SK-MEL-5 (cell line): ENCODE data around the gene STX16. TPM values are rescaled to one million over a fixed set of nuclear protein-coding genes. Genes with fewer than 3 reads are reported as not detected.
A peak's percentile ranks its signal among the peaks of the same experiment; 100 is the strongest.
"Not testable (repeated sequence)": the region's sequence is repeated elsewhere in the genome, so short reads cannot be mapped to it uniquely, and the experiment has no call there.

Source experiments
- DNase-seq: peaks from one replicate; pipeline ENCODE4 v3.0.0-alpha.2; 2016; ENCODE audit warnings: low read depth, low spot score
- in situ Hi-C: cut with HindIII; loops from 2 replicates; pipeline ENCODE4 v1.10.0; 2016; ENCODE audit warnings: low sequenced_read_pairs, high pct_unique_total_duplicates, low pct_unique_long_range_greater_than_20kb
- total RNA-seq: library from RNA; depleted of rRNA; stranded (reverse); fragments of >200 nt; shearing (Covaris generic); gene quantifications from 2 replicates; pipeline ENCODE4 v1.2.3, GENCODE V29; 2014

Gene STX16
- total RNA-seq, 1 experiment from 2014 or later: 16.9 TPM

- no peak for DNase-seq
- in situ Hi-C loops: loop anchor here (25.0 kb wide), 1 partner anchor 409 kb away; the partner anchor contains the start of gene ANKRD60
These were observed 4.8 kb upstream of the STX16 start for GRCh38 chr20:58646257-58646656.

DNA sequence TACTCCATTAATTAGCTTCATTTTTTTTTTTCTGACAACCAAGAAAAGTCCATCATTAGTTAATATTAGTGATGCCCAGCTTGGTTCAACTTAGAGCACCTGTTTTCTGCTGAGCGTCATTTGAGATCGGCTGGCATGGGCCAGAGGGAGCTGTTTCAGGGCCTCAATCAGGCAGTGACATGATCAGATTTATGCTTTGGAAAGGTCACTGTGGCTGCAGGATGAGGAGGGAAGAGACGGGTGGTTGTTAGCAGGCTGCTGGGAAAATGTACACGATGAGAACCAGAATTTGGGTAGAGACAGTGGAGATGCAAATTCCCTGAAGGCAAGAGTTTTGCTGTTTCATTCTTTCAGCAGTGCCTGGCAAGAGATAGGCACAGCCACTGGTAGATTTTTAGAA is 4.4 kb upstream of the STX16 start:
- in situ Hi-C loops: loop anchor here (25.0 kb wide), 1 partner anchor 409 kb away; the partner anchor contains the start of gene ANKRD60
- DNase-seq: no peak

DNA sequence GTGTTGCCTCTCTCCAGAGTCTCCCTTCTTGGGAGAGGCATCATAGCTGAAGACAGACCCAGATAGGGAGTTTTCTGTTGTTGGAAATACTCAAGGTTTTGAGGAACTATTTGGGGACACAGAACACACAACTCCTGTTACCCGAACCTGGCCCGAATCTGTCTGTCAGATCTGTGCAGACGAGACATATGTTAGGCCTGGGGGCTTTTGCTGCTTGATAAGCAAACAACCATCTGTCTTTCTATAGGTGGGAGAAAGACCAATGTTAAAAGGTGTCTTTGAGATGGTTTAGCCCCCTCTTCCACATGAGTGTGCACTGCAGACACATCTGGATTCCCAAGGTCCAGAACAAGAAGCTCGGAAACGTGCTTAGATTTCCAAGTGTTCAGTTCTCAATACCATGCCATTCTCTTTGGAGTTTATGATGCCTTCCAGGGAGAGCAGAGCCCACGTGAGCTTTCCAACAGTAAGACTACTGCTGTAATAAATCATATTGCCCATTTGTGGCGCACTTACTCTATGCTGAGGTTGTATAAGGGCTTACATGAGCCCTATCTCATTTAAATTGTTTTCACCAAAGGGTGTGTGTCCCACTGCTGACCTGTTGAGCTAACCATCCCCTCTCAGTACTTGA is 3.8 kb upstream of the STX16 start:
- in situ Hi-C loops: loop anchor here (25.0 kb wide), 1 partner anchor 410 kb away; the partner anchor contains the start of gene ANKRD60

GRCh38 chr20:58647796-58648501 is 3.1 kb upstream of the STX16 start:
- in situ Hi-C loops: loop anchor here (25.0 kb wide), 1 partner anchor 411 kb away; the partner anchor contains the start of gene ANKRD60
- no peak for DNase-seq

More for the DNA sequence above, 3.8 kb upstream of the STX16 start:
- DNase-seq: peak; percentile 65

GRCh38 chr20:58648502-58648825 is 2.6 kb upstream of the STX16 start:
- in situ Hi-C loops: loop anchor here (25.0 kb wide), 1 partner anchor 411 kb away; the partner anchor contains the start of gene ANKRD60
- not testable (repeated sequence) for DNase-seq

- in situ Hi-C loops: loop anchor here (25.0 kb wide), 2 partner anchors 188 to 412 kb away; partner anchors contain the start of gene ANKRD60
- DNase-seq: no peak
These were observed 1.5 kb upstream of the STX16 start for GRCh38 chr20:58649288-58650180.

DNA sequence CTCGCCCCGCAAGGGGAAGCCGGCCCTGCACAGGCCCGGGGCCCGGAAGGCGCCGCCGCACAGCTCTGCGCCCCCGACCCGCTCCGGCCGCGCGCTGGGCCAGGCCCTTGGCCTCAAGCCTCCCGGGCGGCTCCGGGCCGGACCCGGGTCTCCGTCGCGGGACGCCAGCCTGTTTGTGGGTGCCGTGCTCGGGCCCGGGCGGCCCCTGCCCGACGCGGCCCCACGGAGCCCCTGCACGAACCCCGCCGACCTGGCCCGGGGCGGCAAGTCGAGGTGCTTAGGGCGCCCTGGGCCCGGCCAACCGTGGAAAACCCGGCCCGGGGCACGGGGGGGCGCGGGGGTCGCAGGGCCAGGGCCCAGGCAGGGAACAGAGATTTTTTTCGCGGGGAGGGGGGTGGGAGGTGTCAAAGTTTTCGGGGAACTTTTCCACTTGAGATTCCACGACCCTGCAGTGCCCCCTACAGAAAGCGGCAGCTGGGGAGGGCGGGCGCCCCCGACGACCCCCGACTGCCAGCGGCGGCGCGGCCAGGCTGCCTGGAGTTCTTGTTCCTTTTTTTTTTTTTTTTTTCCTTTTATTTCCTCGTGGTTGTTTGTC is 805 bp upstream of the STX16 start:
- in situ Hi-C loops: loop anchor here (25.0 kb wide), 1 partner anchor 187 kb away; no protein-coding TSS in a partner anchor
- DNase-seq: no peak

DNA sequence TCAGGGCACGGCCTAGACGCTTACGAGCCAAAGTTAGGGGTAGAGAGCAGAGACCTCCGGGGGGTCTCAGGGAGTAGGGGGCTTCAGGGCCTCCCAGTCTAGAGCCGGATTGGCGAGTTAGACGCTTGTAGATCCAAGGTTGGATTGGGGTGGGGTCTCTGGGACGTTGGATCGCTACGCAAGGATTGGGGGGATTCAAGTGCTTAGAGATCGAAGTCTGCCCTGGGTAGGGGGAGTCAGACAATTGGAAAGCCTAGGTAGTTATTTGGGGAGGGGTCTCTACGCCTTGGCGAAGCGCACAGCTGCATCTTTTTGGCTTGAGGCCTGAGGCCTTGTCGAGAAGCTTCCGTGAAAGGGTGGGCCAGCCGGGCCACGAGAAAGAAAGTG is 469 bp downstream of the STX16 start:
- DNase-seq: no peak
- in situ Hi-C loops: loop anchor here (25.0 kb wide), 1 partner anchor 186 kb away; no protein-coding TSS in a partner anchor

DNA sequence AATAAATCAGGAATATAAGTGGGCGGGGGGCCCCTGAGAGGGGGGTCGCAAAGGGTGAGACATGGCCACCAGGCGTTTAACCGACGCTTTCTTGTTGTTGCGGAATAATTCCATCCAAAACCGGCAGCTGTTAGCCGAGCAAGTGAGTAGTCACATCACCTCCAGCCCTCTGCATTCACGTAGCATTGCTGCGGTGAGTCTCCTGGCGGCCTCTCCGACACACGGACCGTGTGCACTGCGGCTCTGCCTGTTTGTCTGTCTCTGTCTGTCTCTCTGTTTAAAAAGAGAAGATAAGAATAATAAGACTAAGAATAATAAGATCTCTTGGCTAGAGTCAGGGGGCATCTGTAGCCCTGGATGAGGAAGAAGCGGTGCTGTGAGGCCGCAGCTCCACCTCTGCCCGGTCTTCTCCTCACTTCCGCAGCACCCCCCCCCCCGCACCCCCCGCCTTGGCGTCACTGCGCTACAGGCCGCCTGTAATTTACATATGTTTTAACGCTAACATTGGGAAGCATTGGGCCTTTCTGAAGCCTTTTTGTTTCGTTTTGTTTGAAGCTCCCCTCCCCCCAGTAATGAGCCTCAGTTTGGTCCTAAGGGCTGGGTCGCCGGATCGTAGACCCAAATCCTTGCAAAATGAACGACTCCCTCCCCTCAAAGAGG is 993 bp downstream of the STX16 start:
- in situ Hi-C loops: loop anchor here (25.0 kb wide), 1 partner anchor 185 kb away; no protein-coding TSS in a partner anchor
- DNase-seq: peak; percentile 79

GRCh38 chr20:58652606-58653294 is 1.7 kb downstream of the STX16 start:
- no peak for DNase-seq
- in situ Hi-C loops: loop anchor here (25.0 kb wide), 1 partner anchor 185 kb away; no protein-coding TSS in a partner anchor

DNA sequence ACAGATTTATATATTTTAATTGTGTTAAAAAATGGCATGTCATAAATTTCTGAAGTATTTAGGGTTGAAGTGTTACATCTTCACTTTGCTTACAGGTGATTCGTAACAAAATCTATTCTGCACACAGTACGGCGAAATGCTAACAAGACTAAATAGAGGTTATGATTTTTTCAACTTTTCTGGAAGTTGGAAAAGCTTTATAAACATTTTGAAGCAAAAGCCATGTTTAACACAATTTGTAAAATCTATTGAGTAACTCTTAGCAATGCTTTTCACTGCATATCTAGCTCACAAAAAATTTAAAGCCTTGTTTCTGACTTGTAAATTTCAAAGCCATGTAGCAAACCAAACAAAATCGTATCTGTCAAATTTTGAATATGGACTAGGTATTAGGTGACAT is 3.3 kb downstream of the STX16 start:
- DNase-seq: no peak
- in situ Hi-C loops: loop anchor here (25.0 kb wide), 1 partner anchor 183 kb away; no protein-coding TSS in a partner anchor

DNA sequence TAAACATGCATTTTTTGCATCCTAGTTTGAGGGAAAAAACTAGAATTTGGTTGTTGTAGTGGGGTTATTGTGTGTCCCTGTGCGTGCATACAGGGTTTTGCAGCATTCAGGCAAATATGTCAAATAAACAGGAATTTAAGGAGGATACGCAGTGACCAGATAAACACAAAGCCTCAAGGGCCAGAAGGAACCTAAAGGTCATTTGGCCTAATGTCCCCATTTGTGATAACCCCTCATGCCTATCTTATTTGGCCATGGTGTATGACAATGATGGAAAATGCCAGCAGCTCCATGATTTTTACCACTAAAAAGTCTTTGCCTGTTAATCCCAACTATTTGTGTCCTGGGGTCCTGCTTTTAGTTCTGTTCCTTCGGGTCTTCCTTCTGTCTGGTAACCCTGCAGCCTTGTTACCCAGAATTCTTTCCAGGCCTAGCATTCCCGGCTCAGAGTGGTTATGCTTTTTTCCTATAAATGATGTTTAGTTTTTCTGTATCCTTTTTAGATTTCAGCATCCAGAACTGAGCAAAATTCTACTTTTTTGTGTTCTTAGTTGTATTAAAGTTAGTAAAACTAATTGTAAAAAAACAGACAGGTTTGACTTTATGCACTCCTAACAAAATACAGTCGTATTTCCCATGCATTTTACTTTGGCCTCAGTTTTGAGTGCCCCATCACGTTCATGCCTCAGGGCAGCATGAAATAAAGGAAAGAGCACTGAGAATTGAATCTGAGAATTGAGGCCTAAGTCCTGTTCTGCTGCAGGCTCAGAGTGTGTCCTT is 4.4 kb downstream of the STX16 start:
- in situ Hi-C loops: loop anchor here (25.0 kb wide), 1 partner anchor 182 kb away; no protein-coding TSS in a partner anchor
- DNase-seq: no peak

GRCh38 chr20:58656831-58657230 is 5.7 kb downstream of the STX16 start:
- in situ Hi-C loops: loop anchor here (25.0 kb wide), 1 partner anchor 180 kb away; no protein-coding TSS in a partner anchor

DNA sequence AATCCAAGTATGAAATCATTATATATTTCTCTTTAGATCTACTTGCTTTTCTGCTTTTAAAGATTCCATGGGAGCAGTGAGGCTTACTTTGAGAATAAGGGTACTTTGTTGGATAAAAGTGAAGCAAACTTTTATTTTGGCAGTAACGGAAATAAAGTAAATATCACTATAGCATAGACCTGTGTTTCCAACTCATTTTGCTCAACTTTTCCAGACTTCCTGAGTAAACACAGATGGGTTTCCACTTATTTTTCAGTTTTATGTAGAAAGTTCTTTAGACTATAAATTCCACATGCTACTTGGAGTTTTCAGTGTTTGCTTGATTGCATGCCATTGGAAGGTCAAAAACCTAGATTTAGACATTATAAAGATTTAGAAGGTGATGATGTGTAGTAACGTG is 6.2 kb downstream of the STX16 start:
- in situ Hi-C loops: loop anchor here (25.0 kb wide), 1 partner anchor 180 kb away; no protein-coding TSS in a partner anchor
- DNase-seq: no peak

More at GRCh38 chr20:58656831-58657230, 5.7 kb downstream of the STX16 start:
- DNase-seq: no peak

DNA sequence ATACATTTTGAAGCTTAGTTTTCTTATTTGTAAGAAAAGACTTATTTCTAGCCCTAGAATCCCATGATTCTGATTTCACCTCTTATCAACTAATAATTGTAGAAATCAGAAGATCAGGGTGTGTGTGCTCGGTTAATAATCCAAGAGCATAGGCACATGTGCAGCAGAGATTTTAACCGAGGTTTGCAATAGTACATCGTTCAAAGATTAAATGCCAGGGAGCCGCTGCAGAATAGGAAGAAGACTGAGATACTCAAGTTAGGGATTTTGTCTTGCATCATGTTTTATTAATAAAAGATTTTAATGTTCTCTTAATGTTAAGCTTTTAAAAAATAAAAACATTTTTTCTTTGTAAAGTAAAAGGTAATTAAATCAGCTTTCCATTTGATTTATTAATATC is 6.9 kb downstream of the STX16 start:
- in situ Hi-C loops: loop anchor here (25.0 kb wide), 1 partner anchor 179 kb away; no protein-coding TSS in a partner anchor
- DNase-seq: no peak
